Raji (cell line): ENCODE data around the gene OR51E2.

Experiments used
- POLR2A ChIP-seq: IDR thresholded peaks from 2 replicates; pipeline ENCODE4 v1.6.1; 2011; ENCODE audit warnings: low read depth, low read length, control low read depth; ENCODE audit not compliant: insufficient read depth

Gene OR51E2

GRCh38 chr11:4697585-4697984 is at the start of gene OR51E2:
Gene OR51E2 (minus strand): TSS chr11:4697853. CDS start chr11:4682711, 15,142 bp downstream.
- TF ChIP-seq POLR2A = no peak

GRCh38 chr11:4740735-4741134 is 43.1 kb upstream of the OR51E2 start:
- TF ChIP-seq POLR2A = no peak

GRCh38 chr11:4727171-4727570 is 29.5 kb upstream of the OR51E2 start:
- no peak for TF ChIP-seq POLR2A

- TF ChIP-seq POLR2A = no peak
Measured at GRCh38 chr11:4714300-4714699, 16.6 kb upstream of the OR51E2 start.

- no peak for TF ChIP-seq POLR2A
Measured at GRCh38 chr11:4713241-4713640, 15.6 kb upstream of the OR51E2 start.

GRCh38 chr11:4704790-4705334 is 7.2 kb upstream of the OR51E2 start:
- TF ChIP-seq POLR2A = no peak

GRCh38 chr11:4704054-4704789 is 6.6 kb upstream of the OR51E2 start, which contains the start of gene MMP26:
Gene MMP26 (plus strand): TSS chr11:4704784.
- no peak for TF ChIP-seq POLR2A

GRCh38 chr11:4700436-4700820 is 2.8 kb upstream of the OR51E2 start:
- TF ChIP-seq POLR2A = no peak

- TF ChIP-seq POLR2A = no peak
Measured at GRCh38 chr11:4699697-4700435, 2.2 kb upstream of the OR51E2 start.

GRCh38 chr11:4695442-4695841 is 2.2 kb downstream of the OR51E2 start:
- TF ChIP-seq POLR2A = no peak

- TF ChIP-seq POLR2A = no peak
Measured at GRCh38 chr11:4684631-4685285, 12.9 kb downstream of the OR51E2 start.

- no peak for TF ChIP-seq POLR2A
Measured at GRCh38 chr11:4682623-4683419, 14.8 kb downstream of the OR51E2 start.

- no peak for TF ChIP-seq POLR2A
Measured at GRCh38 chr11:4680341-4680740, 17.3 kb downstream of the OR51E2 start.

- TF ChIP-seq POLR2A = no peak
Measured at GRCh38 chr11:4677948-4678347, 19.7 kb downstream of the OR51E2 start.

- TF ChIP-seq POLR2A = no peak
Measured at GRCh38 chr11:4673781-4674180, 23.9 kb downstream of the OR51E2 start.
